K562 (cell line): ENCODE measurements around the gene CHN2. TPM values are rescaled to one million over a fixed set of nuclear protein-coding genes. Genes with fewer than 3 reads are reported as not detected.

Source experiments
- ATAC-seq: fragments of 200-7000 bp; cut with Tn5 transposase; 3 replicates; pipeline ENCODE4 v1.9.1; 2020; ENCODE audit warnings: moderate library complexity
- BruUV-seq: library from RNA; stranded (reverse); fragments of 400-500 nt; replicated peaks from 2 replicates; lab custom pipeline; 2021; lab: Mats Ljungman, UMichigan
- CTCF ChIA-PET: fragments of 300-600 bp; formaldehyde crosslinking; extraction: SDS; loops from one replicate; lab custom pipeline; 2021; ENCODE audit warnings: low intra/inter-chr PET ratio; lab: Yijun Ruan, JAX
- POLR2A ChIA-PET: fragments of 300-600, 350-650 bp; sonication (Branson Sonifier 250); formaldehyde crosslinking; extraction: SDS; loops from one replicate; lab custom pipeline; 2021; ENCODE audit warnings: antibody characterized with exemption, inconsistent platforms; lab: Yijun Ruan, JAX
- DNase-seq, 4 experiments: peaks; one replicate each; pipeline versions ENCODE4 v3.0.0 to v3.0.0-alpha.2; 2011 to 2018; ENCODE audit warnings: low spot score in 3 of 4, mixed read lengths in 3 of 4; ENCODE audit errors: extremely low read depth in 1 of 4
- FAIRE-seq: peaks from 2 replicates; lab custom pipeline; 2011; peaks lifted over from hg19 to GRCh38; lab: Jason Lieb, UNC
- H2AFZ ChIP-seq: 2 replicates; pipeline ENCODE4 v1.6.0; 2011; ENCODE audit warnings: low read depth, low read length, control low read depth, inconsistent platforms
- H3K27ac ChIP-seq: fragments of 200-600 bp; 3 replicates; pipeline ENCODE4 v1.8.0; 2011; ENCODE audit warnings: low read depth, mild to moderate bottlenecking, control low read depth, inconsistent platforms, low read length, moderate library complexity, mixed read lengths; ENCODE audit errors: extremely low read depth
- H3K27me3 ChIP-seq, 2 experiments: fragments of 300-600 bp in 1 of 2; 2 replicates in 1 of 2; 3 replicates in 1 of 2; pipeline versions ENCODE4 v1.6.0 to v1.8.0; 2011; ENCODE audit warnings: inconsistent platforms in 2 of 2, low read length in 2 of 2, mild to moderate bottlenecking in 1 of 2, mixed read lengths in 1 of 2, moderate library complexity in 1 of 2; ENCODE audit not compliant: control insufficient read depth in 2 of 2, insufficient read depth in 2 of 2
- H3K36me3 ChIP-seq: fragments of 300-600 bp; 3 replicates; pipeline ENCODE4 v1.8.0; 2011; ENCODE audit warnings: mild to moderate bottlenecking, low read length, inconsistent platforms; ENCODE audit not compliant: control insufficient read depth, insufficient read depth
- H3K4me1 ChIP-seq, 2 experiments: fragments of 200-600 bp in 1 of 2; replicated peaks in 1 of 2; 2 replicates in 1 of 2; 3 replicates in 1 of 2; pipeline versions ENCODE4 v1.5.1 to v1.8.0; 2011; ENCODE audit warnings: inconsistent platforms in 2 of 2, low read length in 2 of 2, mild to moderate bottlenecking in 1 of 2, mixed read lengths in 1 of 2, moderate library complexity in 1 of 2; ENCODE audit not compliant: control insufficient read depth in 2 of 2, insufficient read depth in 2 of 2
- H3K4me2 ChIP-seq: 2 replicates; pipeline ENCODE4 v1.6.1; 2011; ENCODE audit warnings: low read length, control low read depth, inconsistent platforms, mixed read lengths; ENCODE audit not compliant: insufficient read depth
- H3K4me3 ChIP-seq: fragments of 200-600 bp; sonication (generic), shearing (Covaris generic); 2 replicates; pipeline ENCODE4 v1.5.1; 2016; ENCODE audit warnings: control low read depth, inconsistent platforms
- H3K79me2 ChIP-seq: fragments of 200-600 bp; 3 replicates; pipeline ENCODE4 v1.8.0; 2011; ENCODE audit warnings: low read length, inconsistent platforms; ENCODE audit not compliant: control insufficient read depth, insufficient read depth
- H3K9ac ChIP-seq, 2 experiments: 2 replicates each; pipeline versions ENCODE4 v1.6.0 to v1.6.1; 2011; ENCODE audit warnings: low read depth in 2 of 2, low read length in 2 of 2, control low read depth in 1 of 2, inconsistent platforms in 1 of 2, mild to moderate bottlenecking in 1 of 2, mixed read lengths in 1 of 2; ENCODE audit not compliant: insufficient read depth in 1 of 2
- H3K9me1 ChIP-seq: one replicate; pipeline ENCODE4 v1.6.0; 2011; ENCODE audit warnings: inconsistent platforms, mild to moderate bottlenecking, low read length, moderate library complexity; ENCODE audit not compliant: control insufficient read depth, insufficient read depth
- H3K9me3 ChIP-seq: replicated peaks from 2 replicates; pipeline ENCODE4 v1.5.1; 2011; ENCODE audit warnings: low read depth, low read length, inconsistent platforms; ENCODE audit not compliant: control insufficient read depth, insufficient read depth
- H4K20me1 ChIP-seq: replicated peaks from 2 replicates; pipeline ENCODE4 v1.6.1; 2011; ENCODE audit warnings: low read length, inconsistent platforms, mixed read lengths; ENCODE audit not compliant: control insufficient read depth, insufficient read depth
- ARID3A ChIP-seq: IDR thresholded peaks from 2 replicates; pipeline ENCODE4 v1.6.1; 2012; ENCODE audit warnings: low read depth, low read length, improper control_type of control experiment, borderline replicate concordance
- CTCF ChIP-seq, 3 experiments: IDR thresholded peaks in 2 of 3; conservative IDR thresholded peaks in 1 of 3; 2 replicates each; pipeline ENCODE4 v1.5.1; 2011 to 2012; ENCODE audit warnings: low read length in 3 of 3, mild to moderate bottlenecking in 3 of 3, control low read depth in 2 of 3, improper control_type of control experiment in 1 of 3, inconsistent platforms in 1 of 3, low read depth in 1 of 3, mixed read lengths in 1 of 3, moderate library complexity in 1 of 3; ENCODE audit not compliant: insufficient read depth in 2 of 3
- MBD1 ChIP-seq: fragments of 250-450 bp; sonication (Bioruptor Pico); IDR thresholded peaks from 2 replicates; pipeline ENCODE4 v1.8.0; 2022; ENCODE audit warnings: inconsistent platforms
- PML ChIP-seq: IDR thresholded peaks from 2 replicates; pipeline ENCODE4 v1.6.1; 2012; ENCODE audit warnings: low read length, inconsistent platforms
- TBL1XR1 ChIP-seq, 2 experiments: IDR thresholded peaks; 2 replicates each; pipeline ENCODE4 v1.6.1; 2012; ENCODE audit warnings: improper control_type of control experiment in 2 of 2, low read length in 2 of 2, mild to moderate bottlenecking in 1 of 2
- THRA ChIP-seq: fragments of 450-650 bp; IDR thresholded peaks from 2 replicates; pipeline ENCODE4 v1.6.1; 2017; ENCODE audit warnings: mild to moderate bottlenecking, moderate library complexity
- ZNF23 ChIP-seq: fragments of 250-450 bp; sonication (Bioruptor Pico); IDR thresholded peaks from 2 replicates; pipeline ENCODE4 v1.4.0; 2020; ENCODE audit warnings: mild to moderate bottlenecking
- ZNF280A ChIP-seq: fragments of 450-650 bp; IDR thresholded peaks from 2 replicates; pipeline ENCODE4 v1.6.1; 2018; ENCODE audit warnings: mild to moderate bottlenecking, low read depth; ENCODE audit not compliant: partially characterized antibody
- WGBS: fragments of 100-300 bp; shearing (Covaris generic); methylation state at CpG from one replicate; pipeline ENCODE4 v1.1.6; 2016; ENCODE audit warnings: low coverage, mixed read lengths; ENCODE audit not compliant: insufficient coverage; ENCODE audit errors: missing lambda C conversion rate; 5-methylcytosine and 5-hydroxymethylcytosine counted together
- in situ Hi-C: fragments of 300-500 bp; cut with MboI; formaldehyde crosslinking; loops from 4 replicates; pipeline ENCODE4 v1.15.0; 2018; ENCODE audit warnings: inconsistent platforms, mixed read lengths
- intact Hi-C: fragments of 100-400 bp; cut with micrococcal nuclease; formaldehyde crosslinking; loops from 2 replicates; pipeline ENCODE4 v1.14.2; 2022
- polyA plus RNA-seq, 8 experiments: library from polyadenylated mRNA; depleted of rRNA in 4 of 8; stranded (reverse) in 5 of 8; unstranded in 3 of 8; fragments of >200 nt; fragmentation: Nextera tagmentation in 2 of 8; fragmentation: Illumina TruSeq in 1 of 8; extraction: Ambion mirVana in 2 of 8; extraction: Trizol in 1 of 8; gene quantifications; 2 replicates each; pipeline versions ENCODE4 v1.2.1 to v1.2.3, GENCODE V29; 2011 to 2014; ENCODE audit warnings: inconsistent platforms in 1 of 8, missing spikeins in 1 of 8
- total RNA-seq, 7 experiments: library from RNA; depleted of rRNA in 6 of 7; stranded (reverse); fragments of >200 nt in 6 of 7; fragmentation: Illumina TruSeq in 2 of 7; extraction: Trizol in 2 of 7; gene quantifications; 2 replicates each; pipeline versions ENCODE4 v1.2.1 to v1.2.3, GENCODE V29; 2011 to 2021; ENCODE audit warnings: low replicate concordance in 1 of 7

Gene CHN2
- total and polyA plus RNA-seq, 9 of the 15 experiments (the other 6 are each of a cell fraction or from before 2014, with no cell fraction given): 0.12 to 2.1 (median 0.31) TPM; not detected in 1

GRCh38 chr7:29224726-29225125 lies 30.2 kb downstream of the CHN2 start:
- DNase-seq (no peak), FAIRE-seq (no peak), ATAC-seq (no peak)
- Histone ChIP-seq H3K4me1 (no peaks in the 10 kb centered on the region; a peak in 1 of 5 replicates), H3K4me2 (no peak overlapping the region), H3K79me2 (no peaks in the 10 kb centered on the region), H4K20me1 (no peaks in the 10 kb centered on the region), H2AFZ (no peak overlapping the region), H3K9ac (no peak overlapping the region), H3K27me3 (no peaks in the 10 kb centered on the region; a peak in 1 of 5 replicates), H3K9me3 (no peaks in the 10 kb centered on the region), H3K27ac (no peak overlapping the region), H3K4me3 (no peak overlapping the region), H3K36me3 (no peaks in the 10 kb centered on the region), H3K9me1 (no peaks in the 10 kb centered on the region)
- POLR2A ChIA-PET: no interaction called here
- 12% methylated on average over 1 of the region's 1 CpG for WGBS
- TF ChIP-seq THRA (no peak), PML (no peak), ZNF280A (no peak), CTCF (IDR thresholded peaks at IDR 0.05 in 2 of 3, conservative IDR thresholded peaks at IDR 0.05 in 1 of 3; ENCODE audit: insufficient read depth in 2 of 3, low read depth in 1 of 3, low read length in 3 of 3) (no peak), ZNF23 (no peak), ARID3A (no peak), TBL1XR1 (IDR thresholded peaks at IDR 0.05; ENCODE audit: low read length in 2 of 2) (no peak), MBD1 (CRISPR knock-in tag) (no peak)
- in situ Hi-C loops (no loop called here), intact Hi-C loops (no loop called here)
- no TSS peak for BruUV-seq
- CTCF ChIA-PET: no interaction called here
